Vagina (tissue), 2 donors: ENCODE measurements around the gene STARD10. TPM values are rescaled to one million over a fixed set of nuclear protein-coding genes. Genes with fewer than 3 reads are reported as not detected.

Experiments
- DNase-seq, 2 donors: peaks; one replicate each; pipeline ENCODE4 v3.0.0-alpha.2; 2017; ENCODE audit errors: extremely low spot score in 2 of 2
- H3K27ac ChIP-seq: fragments of 200-600 bp; sonication (generic); one replicate; pipeline ENCODE4 v1.5.1; 2019
- H3K27me3 ChIP-seq: fragments of 200-600 bp; sonication (generic); one replicate; pipeline ENCODE4 v1.5.1; 2019
- H3K36me3 ChIP-seq, 2 donors: fragments of 200-600 bp; sonication (generic); one replicate each; pipeline ENCODE4 v1.5.1; 2017 to 2019
- H3K4me1 ChIP-seq: fragments of 200-600 bp; sonication (generic); one replicate; pipeline ENCODE4 v1.5.1; 2019
- H3K4me3 ChIP-seq, 2 donors: fragments of 200-600 bp; sonication (generic); 1 replicate in 1 of 2; 2 replicates in 1 of 2; pipeline ENCODE4 v1.5.1; 2016 to 2019
- H3K9me3 ChIP-seq: fragments of 200-600 bp; sonication (generic); one replicate; pipeline ENCODE4 v1.5.1; 2019
- CTCF ChIP-seq, 3 experiments: fragments of 450-650 bp in 2 of 3; fragments of 200-600 bp in 1 of 3; sonication (generic) in 1 of 3; IDR thresholded peaks; one replicate each; pipeline ENCODE4 v1.5.1; 2017 to 2019; ENCODE audit warnings: antibody characterized with exemption in 3 of 3, mild to moderate bottlenecking in 2 of 3, moderate library complexity in 2 of 3
- POLR2A ChIP-seq, 2 donors: fragments of 450-650 bp; IDR thresholded peaks; one replicate each; pipeline ENCODE4 v1.6.1; 2017; ENCODE audit warnings: antibody characterized with exemption in 2 of 2, mild to moderate bottlenecking in 2 of 2, moderate library complexity in 2 of 2
- POLR2AphosphoS5 ChIP-seq, 2 donors: sonication (generic); formaldehyde crosslinking; IDR thresholded peaks; one replicate each; pipeline ENCODE4 v1.9.0; 2017; ENCODE audit warnings: antibody characterized with exemption in 2 of 2, mild to moderate bottlenecking in 2 of 2, low read depth in 1 of 2; ENCODE audit not compliant: insufficient read depth in 1 of 2
- intact Hi-C: fragments of 100-400 bp; cut with DNase I; formaldehyde crosslinking; loops from one replicate; pipeline ENCODE4 v1.15.1; 2023
- total RNA-seq: library from RNA; depleted of rRNA; stranded (reverse); fragments of >200 nt; gene quantifications from one replicate; pipeline ENCODE4 v1.2.3, GENCODE V29; 2016

Gene STARD10
- total RNA-seq, 1 donor from 2014 or later, result 75.9 TPM

- H3K27me3 ChIP-seq, result no peaks in the 10 kb centered on the region
- H3K4me3 ChIP-seq, result no peak overlapping the region
- no peak overlapping the region for H3K27ac ChIP-seq
- no peaks in the 10 kb centered on the region for H3K36me3 ChIP-seq
- TF ChIP-seq CTCF (IDR thresholded peaks at IDR 0.05), result no peak
- TF ChIP-seq POLR2AphosphoS5 (IDR thresholded peaks at IDR 0.05; ENCODE audit: insufficient read depth in 1 of 2, low read depth in 1 of 2), result no peak
- TF ChIP-seq POLR2A (IDR thresholded peaks at IDR 0.05), result no peak
- DNase-seq, result no peak
- no peaks in the 10 kb centered on the region for H3K9me3 ChIP-seq
- H3K4me1 ChIP-seq, result peaks cover 33% of the 10 kb centered on the region
- intact Hi-C loops, result no loop called here
Observed at GRCh38 chr11:72735495-72736027, 58.3 kb downstream of the STARD10 start.

GRCh38 chr11:72732329-72732728 is 61.5 kb downstream of the STARD10 start:
- DNase-seq, result no peak
- peak overlapping the region; percentile 0 for H3K27ac ChIP-seq
- no peak overlapping the region for H3K4me3 ChIP-seq
- peaks cover 18% of the 10 kb centered on the region for H3K4me1 ChIP-seq
- H3K36me3 ChIP-seq, result no peaks in the 10 kb centered on the region
- H3K27me3 ChIP-seq, result no peaks in the 10 kb centered on the region
- H3K9me3 ChIP-seq, result no peaks in the 10 kb centered on the region
- intact Hi-C loops, result no loop called here
- TF ChIP-seq POLR2AphosphoS5 (IDR thresholded peaks at IDR 0.05; ENCODE audit: insufficient read depth in 1 of 2, low read depth in 1 of 2) (no peak), POLR2A (IDR thresholded peaks at IDR 0.05) (no peak), CTCF (IDR thresholded peaks at IDR 0.05) (no peak)

GRCh38 chr11:72730737-72731136 is 63.1 kb downstream of the STARD10 start:
- Histone ChIP-seq H3K27me3 (no peaks in the 10 kb centered on the region), H3K4me3 (no peak overlapping the region), H3K4me1 (peaks cover 3% of the 10 kb centered on the region), H3K27ac (no peak overlapping the region), H3K36me3 (no peaks in the 10 kb centered on the region), H3K9me3 (no peaks in the 10 kb centered on the region)
- no peak for DNase-seq
- TF ChIP-seq CTCF (IDR thresholded peaks at IDR 0.05) (no peak), POLR2A (IDR thresholded peaks at IDR 0.05) (no peak), POLR2AphosphoS5 (IDR thresholded peaks at IDR 0.05; ENCODE audit: insufficient read depth in 1 of 2, low read depth in 1 of 2) (no peak)
- intact Hi-C loops, result no loop called here

DNA sequence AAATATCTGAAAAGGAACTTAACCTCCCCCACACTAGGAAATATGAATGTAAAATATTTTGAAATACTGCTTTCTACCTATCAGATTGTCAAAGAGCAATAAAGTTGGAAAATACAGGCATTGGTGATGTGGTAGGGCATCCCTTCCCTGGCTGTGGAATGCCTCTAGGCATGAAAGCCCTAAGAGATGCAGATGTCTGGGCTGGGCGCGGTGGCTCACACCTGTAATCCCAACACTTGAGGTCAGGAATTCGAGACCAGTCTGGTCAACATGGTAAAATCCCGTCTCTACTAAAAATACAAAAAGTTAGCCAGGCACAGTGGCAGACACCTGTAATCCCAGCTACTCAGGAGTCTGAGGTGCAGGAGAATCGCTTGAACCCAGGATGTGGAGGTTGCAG is 63.6 kb downstream of the STARD10 start:
- H3K36me3 ChIP-seq, result no peaks in the 10 kb centered on the region
- no peak overlapping the region for H3K27ac ChIP-seq
- no peaks in the 10 kb centered on the region for H3K27me3 ChIP-seq
- no peak overlapping the region for H3K4me3 ChIP-seq
- no peaks in the 10 kb centered on the region for H3K9me3 ChIP-seq
- peaks cover 3% of the 10 kb centered on the region for H3K4me1 ChIP-seq
- intact Hi-C loops, result no loop called here
- no peak for DNase-seq
- TF ChIP-seq POLR2A (IDR thresholded peaks at IDR 0.05), result no peak
- no peak for TF ChIP-seq CTCF (IDR thresholded peaks at IDR 0.05)
- TF ChIP-seq POLR2AphosphoS5 (IDR thresholded peaks at IDR 0.05; ENCODE audit: insufficient read depth in 1 of 2, low read depth in 1 of 2), result no peak

DNA sequence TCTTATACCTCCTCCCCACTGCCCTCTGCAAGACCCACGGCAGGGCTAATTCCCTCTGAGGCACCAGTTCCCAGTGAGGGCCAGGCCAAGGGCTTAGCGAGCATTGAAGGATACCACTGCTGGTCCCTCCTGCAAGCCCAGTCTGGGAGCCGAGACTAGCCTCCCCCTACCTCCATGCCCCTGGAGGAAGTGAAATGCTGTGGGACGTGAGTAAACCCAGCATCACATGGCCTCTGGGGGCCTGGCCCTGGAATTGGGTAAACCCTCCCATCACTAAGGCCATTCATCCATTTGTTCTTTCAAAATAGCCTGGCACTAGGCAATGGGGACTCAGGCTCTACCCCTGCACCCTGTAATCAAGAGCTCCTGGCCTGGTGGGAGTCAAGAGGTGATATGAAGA is 66.3 kb downstream of the STARD10 start:
- H3K4me3 ChIP-seq, result no peak overlapping the region
- TF ChIP-seq POLR2AphosphoS5 (IDR thresholded peaks at IDR 0.05; ENCODE audit: insufficient read depth in 1 of 2, low read depth in 1 of 2) (no peak), CTCF (IDR thresholded peaks at IDR 0.05) (no peak), POLR2A (IDR thresholded peaks at IDR 0.05) (no peak)
- H3K27ac ChIP-seq, result no peak overlapping the region
- intact Hi-C loops, result no loop called here
- H3K4me1 ChIP-seq, result peaks cover 18% of the 10 kb centered on the region
- no peak for DNase-seq
- H3K36me3 ChIP-seq, result no peaks in the 10 kb centered on the region
- no peaks in the 10 kb centered on the region for H3K9me3 ChIP-seq
- H3K27me3 ChIP-seq, result no peaks in the 10 kb centered on the region
